Endothelial cell (in vitro differentiated cells): ENCODE data around the gene ROCK2. TPM values are rescaled to one million over a fixed set of nuclear protein-coding genes. Genes with fewer than 3 reads are reported as not detected.
A peak's percentile ranks its signal among the peaks of the same experiment; 100 is the strongest.

Experiments
- DNase-seq: peaks from one replicate; pipeline ENCODE4 v3.0.0; 2021; ENCODE audit warnings: low spot score
- H3K27ac Mint-ChIP-seq: one replicate; pipeline ENCODE4 v1.8.0; 2021; ENCODE audit warnings: mixed read lengths, inconsistent platforms; ENCODE audit not compliant: unreplicated experiment
- H3K27me3 Mint-ChIP-seq: one replicate; pipeline ENCODE4 v1.8.0; 2021; ENCODE audit warnings: mild to moderate bottlenecking, moderate library complexity, mixed read lengths, inconsistent platforms; ENCODE audit not compliant: unreplicated experiment
- H3K36me3 Mint-ChIP-seq: one replicate; pipeline ENCODE4 v1.8.0; 2021; ENCODE audit warnings: mild to moderate bottlenecking, low read depth, mixed read lengths, inconsistent platforms; ENCODE audit not compliant: unreplicated experiment
- H3K4me1 Mint-ChIP-seq: one replicate; pipeline ENCODE4 v1.8.0; 2021; ENCODE audit warnings: mild to moderate bottlenecking, mixed read lengths, inconsistent platforms; ENCODE audit not compliant: unreplicated experiment
- H3K4me3 Mint-ChIP-seq: one replicate; pipeline ENCODE4 v1.8.0; 2021; ENCODE audit warnings: mild to moderate bottlenecking, mixed read lengths, inconsistent platforms; ENCODE audit not compliant: unreplicated experiment
- H3K9me3 Mint-ChIP-seq: one replicate; pipeline ENCODE4 v1.8.0; 2021; ENCODE audit warnings: mixed read lengths, inconsistent platforms; ENCODE audit not compliant: unreplicated experiment
- total RNA-seq: library from RNA; stranded (reverse); fragmentation: NEBNext Ultra II Directional; extraction: Animal tissue kit (Norgen Biotek cat#: 25700); gene quantifications from one replicate; pipeline ENCODE4 v1.2.1, GENCODE V29; 2021; ENCODE audit not compliant: unreplicated experiment
- TF ChIP-seq, protein P1 (sequence below): fragments of 200-600 bp; sonication (generic); IDR thresholded peaks from one replicate; pipeline ENCODE4 v1.5.0; 2021; ENCODE audit warnings: antibody characterized with exemption; ENCODE audit not compliant: unreplicated experiment

ROCK2 gene
- total RNA-seq, 1 donor from 2014 or later, result 52.8 TPM

DNA sequence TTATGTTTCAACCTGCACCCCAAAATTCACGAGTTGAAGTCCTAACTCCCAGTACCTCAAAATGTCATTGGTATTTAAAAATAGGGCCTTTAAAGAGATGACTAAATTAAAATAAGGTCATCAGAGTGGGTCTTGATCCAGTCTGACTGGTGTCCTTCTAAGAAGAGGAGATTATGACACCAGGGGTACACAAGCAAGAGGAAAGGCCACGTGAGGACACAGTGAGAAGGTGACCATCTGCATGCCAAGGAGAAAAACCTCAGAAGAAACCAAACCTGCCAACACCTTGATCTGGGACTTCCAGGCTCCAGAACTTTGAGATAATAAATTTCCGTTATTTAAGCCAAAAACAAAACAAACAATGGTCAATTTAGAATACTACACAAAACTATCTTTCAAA lies 22.6 kb downstream of the ROCK2 start:
- TF ChIP-seq, protein P1, sequence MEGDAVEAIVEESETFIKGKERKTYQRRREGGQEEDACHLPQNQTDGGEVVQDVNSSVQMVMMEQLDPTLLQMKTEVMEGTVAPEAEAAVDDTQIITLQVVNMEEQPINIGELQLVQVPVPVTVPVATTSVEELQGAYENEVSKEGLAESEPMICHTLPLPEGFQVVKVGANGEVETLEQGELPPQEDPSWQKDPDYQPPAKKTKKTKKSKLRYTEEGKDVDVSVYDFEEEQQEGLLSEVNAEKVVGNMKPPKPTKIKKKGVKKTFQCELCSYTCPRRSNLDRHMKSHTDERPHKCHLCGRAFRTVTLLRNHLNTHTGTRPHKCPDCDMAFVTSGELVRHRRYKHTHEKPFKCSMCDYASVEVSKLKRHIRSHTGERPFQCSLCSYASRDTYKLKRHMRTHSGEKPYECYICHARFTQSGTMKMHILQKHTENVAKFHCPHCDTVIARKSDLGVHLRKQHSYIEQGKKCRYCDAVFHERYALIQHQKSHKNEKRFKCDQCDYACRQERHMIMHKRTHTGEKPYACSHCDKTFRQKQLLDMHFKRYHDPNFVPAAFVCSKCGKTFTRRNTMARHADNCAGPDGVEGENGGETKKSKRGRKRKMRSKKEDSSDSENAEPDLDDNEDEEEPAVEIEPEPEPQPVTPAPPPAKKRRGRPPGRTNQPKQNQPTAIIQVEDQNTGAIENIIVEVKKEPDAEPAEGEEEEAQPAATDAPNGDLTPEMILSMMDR, result no peak
- peaks cover 2% of the 10 kb centered on the region for H3K27me3 Mint-ChIP-seq
- H3K27ac Mint-ChIP-seq, result no peak overlapping the region
- H3K9me3 Mint-ChIP-seq, result no peaks in the 10 kb centered on the region
- peaks cover 5% of the 10 kb centered on the region for H3K36me3 Mint-ChIP-seq
- DNase-seq, result no peak
- no peak overlapping the region for H3K4me3 Mint-ChIP-seq
- H3K4me1 Mint-ChIP-seq, result peaks cover 25% of the 10 kb centered on the region

- peaks cover 29% of the 10 kb centered on the region for H3K4me1 Mint-ChIP-seq
- DNase-seq, result no peak
- no peak overlapping the region for H3K4me3 Mint-ChIP-seq
- no peaks in the 10 kb centered on the region for H3K9me3 Mint-ChIP-seq
- TF ChIP-seq, protein P1, result no peak
- H3K36me3 Mint-ChIP-seq, result peaks cover 5% of the 10 kb centered on the region
- H3K27me3 Mint-ChIP-seq, result peaks cover 2% of the 10 kb centered on the region
- H3K27ac Mint-ChIP-seq, result no peak overlapping the region
Measured at GRCh38 chr2:11320698-11321492, 23.5 kb downstream of the ROCK2 start.

DNA sequence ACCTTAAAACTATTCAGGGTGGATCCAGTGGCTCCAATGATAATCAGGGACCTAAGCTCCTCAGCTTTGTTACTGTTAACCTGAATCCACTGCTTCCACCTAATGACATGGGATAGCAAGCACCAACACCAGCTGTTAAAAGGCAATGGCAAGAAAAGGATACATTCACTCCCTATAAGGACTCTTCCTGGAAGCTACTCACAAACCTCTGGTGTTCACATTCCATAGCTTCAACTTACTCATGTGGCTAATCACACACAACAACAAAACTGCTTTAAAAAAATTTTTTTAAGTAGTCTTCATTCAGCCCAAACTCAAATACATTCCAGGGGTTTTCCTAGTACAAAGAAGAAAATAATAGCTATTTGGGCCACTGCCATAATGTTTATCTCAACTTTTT lies 24.5 kb downstream of the ROCK2 start:
- H3K4me1 Mint-ChIP-seq, result peaks cover 29% of the 10 kb centered on the region
- H3K27me3 Mint-ChIP-seq, result peaks cover 2% of the 10 kb centered on the region
- no peak for DNase-seq
- H3K36me3 Mint-ChIP-seq, result peaks cover 5% of the 10 kb centered on the region
- no peak overlapping the region for H3K4me3 Mint-ChIP-seq
- H3K27ac Mint-ChIP-seq, result peak overlapping the region; percentile 57
- TF ChIP-seq, protein P1, result no peak
- H3K9me3 Mint-ChIP-seq, result no peaks in the 10 kb centered on the region

DNA sequence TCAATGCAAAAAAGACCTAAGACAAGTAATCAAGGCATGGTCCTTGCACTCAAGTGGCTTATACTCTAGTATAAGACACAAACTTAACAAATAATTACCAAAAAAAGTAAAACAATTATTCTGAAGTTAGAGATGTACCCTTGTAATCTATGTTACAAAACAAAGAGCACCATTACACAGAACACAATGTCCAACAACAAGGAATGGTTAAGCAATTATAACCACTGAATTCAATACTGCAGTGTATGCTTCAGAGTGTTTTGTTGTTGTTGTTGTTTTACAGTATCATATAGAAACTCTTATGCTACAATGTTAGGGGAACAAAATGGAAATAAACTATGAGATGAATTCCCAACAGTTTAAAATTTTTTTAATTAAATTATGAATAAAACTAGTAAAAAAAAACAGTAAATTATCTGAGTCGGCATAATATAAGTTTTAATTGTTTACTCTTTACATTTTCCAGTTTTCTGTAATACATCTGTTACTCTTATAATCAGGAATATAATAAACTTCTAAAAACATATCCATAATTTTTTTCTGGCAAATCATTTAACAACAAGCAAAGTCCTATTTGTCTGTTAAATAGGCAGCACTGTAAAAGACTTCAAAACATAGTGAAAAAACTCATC lies 29.2 kb downstream of the ROCK2 start:
- Mint-ChIP-seq H3K27ac (no peak overlapping the region), H3K27me3 (peaks cover 1% of the 10 kb centered on the region), H3K9me3 (no peaks in the 10 kb centered on the region), H3K4me3 (no peak overlapping the region), H3K36me3 (peaks cover 5% of the 10 kb centered on the region), H3K4me1 (peaks cover 22% of the 10 kb centered on the region)
- no peak for DNase-seq
- TF ChIP-seq, protein P1, result no peak

DNA sequence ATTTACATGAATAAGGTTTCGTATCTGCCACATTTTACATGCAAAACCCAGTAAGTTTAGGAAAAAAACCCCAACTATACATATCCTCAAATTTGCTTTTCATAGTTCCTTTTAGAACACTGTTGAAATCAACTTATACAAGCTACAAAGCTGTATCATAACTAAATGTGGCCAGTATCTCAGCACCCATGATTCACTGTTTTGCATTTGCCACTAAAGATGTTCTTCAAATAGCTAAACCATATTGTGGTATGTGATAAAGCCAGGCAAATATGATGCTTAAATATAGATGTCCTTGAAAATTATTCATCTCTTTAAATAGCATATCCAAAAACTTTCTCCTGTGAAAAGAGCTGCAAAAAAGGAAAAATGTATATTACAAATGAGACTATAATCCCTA lies 29.9 kb downstream of the ROCK2 start:
- no peak for DNase-seq
- no peaks in the 10 kb centered on the region for H3K9me3 Mint-ChIP-seq

More for the DNA sequence above, 29.9 kb downstream of the ROCK2 start:
- peaks cover 22% of the 10 kb centered on the region for H3K4me1 Mint-ChIP-seq
- TF ChIP-seq, protein P1, result no peak
- peaks cover 5% of the 10 kb centered on the region for H3K36me3 Mint-ChIP-seq
- no peak overlapping the region for H3K27ac Mint-ChIP-seq
- peaks cover 1% of the 10 kb centered on the region for H3K27me3 Mint-ChIP-seq
- no peak overlapping the region for H3K4me3 Mint-ChIP-seq
